HG02588 (cell line): ENCODE measurements around the gene TMPRSS5.
"Not testable (repeated sequence)": the region's sequence is repeated elsewhere in the genome, so short reads cannot be mapped to it uniquely, and the experiment has no call there.

Experiments used
- ATAC-seq: cut with Tn5 transposase; IDR thresholded peaks from one replicate; pipeline ENCODE4 v1.9.1; 2021; ENCODE audit warnings: mild to moderate bottlenecking, moderate library complexity; ENCODE audit not compliant: unreplicated experiment

The TMPRSS5 gene

GRCh38 chr11:113705871-113706655, at the start of gene TMPRSS5:
TMPRSS5 (minus strand) TSS chr11:113706308; CDS start chr11:113706224, 84 bp downstream.
- ATAC-seq: no peak

DNA sequence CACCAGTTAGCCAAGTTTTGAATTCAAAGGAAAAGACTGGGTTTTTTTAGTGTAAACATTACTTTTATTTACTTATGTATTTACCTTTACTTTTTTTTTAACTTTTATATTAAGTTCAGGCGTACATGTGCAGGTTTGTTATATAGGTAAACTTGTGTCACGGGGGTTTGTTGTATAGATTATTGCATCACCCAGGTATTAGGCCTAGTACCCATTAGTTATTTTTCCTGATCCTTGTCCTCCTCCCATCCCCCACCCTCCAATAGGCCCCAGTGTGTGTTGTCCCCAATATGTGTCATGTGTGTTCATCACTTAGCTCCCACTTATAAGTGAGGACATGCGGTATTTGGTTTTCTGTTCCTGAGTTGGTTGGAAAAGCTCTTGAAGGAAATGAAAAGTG, 46.8 kb upstream of the TMPRSS5 start:
- ATAC-seq: no peak

DNA sequence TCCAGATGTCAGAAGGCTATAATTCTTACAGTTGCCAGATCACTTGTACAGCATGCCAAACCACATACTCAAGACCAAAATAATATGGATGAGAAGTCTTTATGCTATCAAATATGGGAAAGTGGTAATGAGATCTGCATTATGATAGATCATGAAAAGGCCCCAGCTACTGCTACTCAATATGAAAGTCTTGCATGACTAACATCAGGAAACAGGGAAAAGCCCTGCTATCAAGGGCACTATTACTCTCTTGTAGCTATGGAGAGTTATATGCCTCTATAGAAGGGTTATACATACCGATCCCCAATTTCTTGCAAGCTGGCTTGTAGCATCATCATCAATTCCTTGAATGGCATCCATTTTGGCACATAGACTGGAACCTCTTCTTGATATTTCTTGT, 30.2 kb upstream of the TMPRSS5 start:
- ATAC-seq: no peak

GRCh38 chr11:113732092-113732491, 26.0 kb upstream of the TMPRSS5 start:
- ATAC-seq: no peak

GRCh38 chr11:113730887-113731726, 25.0 kb upstream of the TMPRSS5 start:
- no peak for ATAC-seq

GRCh38 chr11:113729456-113729855, 23.3 kb upstream of the TMPRSS5 start:
- ATAC-seq: no peak

DNA sequence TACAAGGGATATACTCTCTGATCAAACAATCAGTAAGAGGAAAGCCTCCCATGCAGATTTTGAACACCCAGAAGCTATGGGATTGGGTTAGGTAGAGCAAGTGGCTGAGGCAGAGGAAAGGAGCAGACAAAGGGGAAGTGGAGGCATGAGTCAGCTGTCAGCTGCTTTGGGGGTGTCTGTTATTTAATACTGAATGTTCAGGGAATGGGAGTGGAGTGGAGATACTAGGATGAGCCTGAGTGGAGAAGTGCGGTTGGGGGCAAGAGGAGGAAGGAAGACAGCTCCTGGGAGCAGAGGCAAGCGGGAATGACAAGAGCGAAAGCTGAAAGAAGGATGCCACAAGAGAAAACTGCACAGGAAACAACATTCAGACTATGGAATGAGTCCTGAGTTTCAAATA, 22.7 kb upstream of the TMPRSS5 start:
- ATAC-seq: no peak

- no peak for ATAC-seq
Measured at GRCh38 chr11:113725913-113726312, 19.8 kb upstream of the TMPRSS5 start.

- ATAC-seq: no peak
Measured at GRCh38 chr11:113725407-113725806, 19.3 kb upstream of the TMPRSS5 start.

- no peak for ATAC-seq
Measured at GRCh38 chr11:113724778-113725177, 18.7 kb upstream of the TMPRSS5 start.

GRCh38 chr11:113723787-113724186, 17.7 kb upstream of the TMPRSS5 start:
- ATAC-seq: no peak

DNA sequence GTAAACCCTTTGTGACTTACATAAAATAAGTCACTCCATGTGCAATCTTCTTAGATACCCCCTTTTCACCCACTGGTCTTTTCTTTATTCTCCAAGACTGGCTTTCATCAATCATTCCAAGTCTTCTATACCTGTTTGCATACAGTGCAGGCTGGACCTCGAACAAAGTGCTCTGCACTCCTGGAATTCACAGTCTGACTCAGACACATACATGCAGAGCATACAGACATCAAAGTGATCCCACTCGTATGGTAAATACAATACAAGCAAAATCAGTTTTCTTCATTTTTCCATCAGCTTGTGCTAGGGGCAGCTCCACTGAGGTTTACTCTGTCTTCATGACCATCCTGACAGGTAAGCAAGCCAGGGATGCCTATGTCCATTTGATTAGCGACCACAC, 16.8 kb upstream of the TMPRSS5 start:
- no peak for ATAC-seq

DNA sequence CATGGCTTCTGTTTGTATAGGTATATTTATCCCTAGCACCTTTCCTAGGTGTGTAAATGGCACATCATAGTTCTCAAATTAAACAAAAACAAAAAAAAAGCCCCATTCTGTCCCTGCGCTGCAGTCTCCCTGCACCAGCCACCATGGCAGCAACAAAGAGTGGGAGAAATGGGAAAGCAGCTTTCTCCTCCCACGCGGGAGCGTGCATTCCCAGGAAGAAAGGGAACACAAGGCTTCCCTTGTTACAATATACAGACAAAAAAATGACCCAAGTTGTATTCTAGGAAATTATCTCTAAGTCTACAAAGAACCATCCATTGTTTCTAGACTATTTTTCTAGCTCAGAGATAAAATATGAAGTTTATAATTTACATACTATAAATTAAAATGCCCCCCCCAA, 16.1 kb upstream of the TMPRSS5 start:
- no peak for ATAC-seq

- ATAC-seq: no peak
Measured at GRCh38 chr11:113721462-113722066, 15.5 kb upstream of the TMPRSS5 start.

- ATAC-seq: not testable (repeated sequence)
Measured at GRCh38 chr11:113720478-113720877, 14.4 kb upstream of the TMPRSS5 start.

DNA sequence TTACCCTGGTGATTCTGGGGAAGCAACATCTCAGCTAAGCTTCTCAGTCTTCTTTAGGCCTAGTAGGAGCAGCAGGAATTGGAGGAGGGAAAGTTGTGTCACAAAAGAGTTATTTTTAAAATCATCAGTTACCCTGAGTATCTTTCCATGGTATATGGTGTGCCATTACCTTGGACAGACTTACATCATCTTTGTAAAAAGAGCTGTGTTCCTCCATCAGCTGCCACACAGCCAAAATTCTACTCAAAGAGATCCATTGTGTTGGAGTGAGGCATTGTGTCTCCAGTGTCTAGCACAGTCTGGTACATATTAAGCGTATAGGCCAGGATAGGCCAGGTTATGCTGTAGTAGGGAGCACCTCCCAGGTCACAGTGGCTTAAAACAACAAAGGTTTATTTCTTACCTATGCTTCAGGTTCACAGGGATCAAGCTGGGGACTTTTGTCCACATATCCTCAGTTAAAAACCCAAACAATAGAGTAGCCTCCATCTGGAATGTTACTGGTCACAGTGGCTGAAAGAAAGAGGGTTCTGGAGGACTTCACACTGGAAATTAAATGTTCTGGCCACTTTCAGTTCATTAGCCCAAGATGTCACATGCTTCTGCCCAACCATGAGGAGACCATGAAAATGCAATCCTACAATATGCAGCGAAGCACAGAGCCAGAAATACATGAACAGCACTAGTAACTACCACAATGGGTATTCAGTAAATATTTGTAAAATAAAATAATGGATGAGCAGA, 9.9 kb upstream of the TMPRSS5 start:
- ATAC-seq: no peak

GRCh38 chr11:113715273-113715672, 9.2 kb upstream of the TMPRSS5 start:
- no peak for ATAC-seq

DNA sequence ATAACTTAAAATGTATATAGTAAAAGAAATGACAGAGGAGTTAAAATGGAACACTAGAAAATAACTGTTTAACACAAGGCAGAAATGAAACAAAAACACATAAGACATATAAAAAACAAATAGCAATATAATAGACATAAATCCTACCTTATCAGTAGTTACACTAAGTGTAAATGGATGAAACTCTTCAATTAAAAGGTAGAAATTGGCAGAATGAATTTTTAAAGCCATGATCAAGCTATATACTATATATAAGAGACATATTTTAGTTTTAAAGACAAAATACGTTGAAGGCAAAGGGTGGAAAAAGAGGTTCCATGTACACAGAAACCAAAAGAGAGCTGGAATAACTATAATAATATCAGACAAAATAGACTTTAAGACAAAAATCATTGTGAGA, 4.9 kb upstream of the TMPRSS5 start:
- ATAC-seq: no peak

- ATAC-seq: not testable (repeated sequence)
Measured at GRCh38 chr11:113703551-113703950, 2.6 kb downstream of the TMPRSS5 start.

- no peak for ATAC-seq
Measured at GRCh38 chr11:113701491-113701890, 4.6 kb downstream of the TMPRSS5 start.

DNA sequence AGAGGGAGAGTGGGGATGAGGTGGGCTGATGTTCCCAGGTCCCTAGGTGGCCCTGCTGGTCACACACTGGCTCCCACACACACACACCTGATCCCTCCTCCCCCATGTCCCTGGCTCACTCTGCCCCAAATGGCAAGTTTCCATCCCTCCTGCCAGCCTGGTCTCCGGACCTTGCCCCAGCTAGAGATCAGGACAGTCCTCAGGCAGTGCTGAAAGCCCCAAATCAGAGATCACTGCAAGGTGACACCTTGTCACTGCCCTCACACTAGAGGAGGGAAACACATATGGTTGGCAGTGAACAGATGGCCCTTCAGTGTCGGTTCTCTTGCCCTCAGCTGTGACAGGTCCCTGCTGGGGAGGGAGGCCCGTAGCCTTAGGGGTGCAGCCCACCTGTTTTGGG, 7.6 kb downstream of the TMPRSS5 start:
- no peak for ATAC-seq
